GM21528 (cell line): ENCODE results near the gene FANCC.
"Not testable (repeated sequence)": the region's sequence is repeated elsewhere in the genome, so short reads cannot be mapped to it uniquely, and the experiment has no call there.

ENCODE experiments used
- ATAC-seq: cut with Tn5 transposase; IDR thresholded peaks from one replicate; pipeline ENCODE4 v1.9.1; 2021; ENCODE audit warnings: mild to moderate bottlenecking, moderate library complexity; ENCODE audit not compliant: unreplicated experiment, low FRiP score

Gene FANCC

DNA sequence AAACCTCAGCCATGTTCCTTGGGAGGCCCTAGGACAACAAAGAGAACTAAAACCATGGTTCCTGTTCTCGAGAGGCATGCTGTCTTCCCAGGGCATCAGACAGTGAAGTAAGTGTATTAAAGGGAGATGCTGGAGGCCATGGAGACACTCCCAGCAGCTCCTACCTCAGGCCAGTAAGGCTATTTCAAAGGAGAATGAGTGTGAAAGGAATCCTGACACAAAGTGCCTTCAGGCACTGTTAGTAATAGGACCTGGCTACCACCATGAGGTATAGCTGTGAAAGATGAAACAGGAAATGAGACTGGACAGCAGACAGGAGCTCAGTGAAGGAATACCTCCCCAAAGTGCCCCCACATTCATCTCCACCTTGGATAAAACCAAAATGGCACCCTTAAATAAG lies 71.0 kb downstream of the FANCC start:
- no peak for ATAC-seq

DNA sequence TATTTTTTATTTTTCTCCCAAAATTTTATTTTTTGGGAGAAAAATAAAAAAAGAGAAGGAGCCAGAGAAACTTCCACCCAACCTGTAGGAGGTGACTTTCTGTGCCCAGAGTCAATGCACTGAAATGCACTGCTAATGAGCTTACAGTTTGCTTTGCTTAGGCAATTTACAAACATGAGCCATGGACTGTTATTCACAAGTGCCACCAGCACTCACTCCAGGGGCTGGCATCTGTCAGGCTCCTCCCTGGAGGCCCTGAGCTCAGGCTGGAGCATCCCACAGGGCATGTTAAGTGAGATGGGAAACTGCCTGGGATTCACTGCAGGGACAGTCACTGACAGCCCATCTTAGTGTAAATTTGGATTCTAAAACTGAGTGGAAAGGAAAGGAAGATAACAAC lies 74.9 kb downstream of the FANCC start:
- no peak for ATAC-seq

DNA sequence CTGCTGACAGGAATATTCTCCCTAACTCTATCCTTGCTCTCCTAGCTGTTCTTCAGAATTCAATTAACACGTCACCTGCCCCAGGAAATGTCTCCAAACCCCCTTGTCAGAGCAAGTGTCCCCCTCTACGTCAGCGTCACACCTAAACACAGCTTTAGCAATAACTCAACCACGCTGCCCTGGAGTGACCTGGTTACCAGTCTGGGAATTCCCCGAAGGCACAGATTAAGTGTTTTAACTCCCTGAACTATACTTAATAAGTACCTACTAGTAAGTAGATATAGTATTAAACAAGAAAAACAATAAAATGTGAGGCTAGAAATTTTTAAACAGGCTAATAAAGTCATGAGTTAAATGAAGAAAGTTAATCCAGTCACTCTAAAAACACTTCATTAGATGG lies 78.4 kb downstream of the FANCC start:
- ATAC-seq = no peak

DNA sequence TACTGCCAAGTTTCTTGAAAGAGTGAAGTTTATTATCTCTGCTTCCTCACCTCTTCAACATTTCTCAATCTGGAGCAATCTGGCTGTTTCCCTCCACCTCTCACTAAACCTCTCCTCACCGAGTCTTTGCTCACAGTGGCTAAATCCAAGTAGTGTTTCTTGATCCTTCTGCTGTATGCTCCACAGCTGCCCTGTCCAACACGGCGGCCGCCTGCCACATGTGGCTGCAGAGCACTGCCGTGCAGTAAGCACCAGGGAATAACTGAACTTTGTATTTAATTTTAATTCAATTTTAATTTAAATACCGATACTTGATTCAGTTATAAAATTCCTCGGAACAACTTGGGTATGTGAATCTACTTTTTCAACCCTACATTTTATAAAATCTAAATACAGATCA lies 80.2 kb downstream of the FANCC start:
- no peak for ATAC-seq

DNA sequence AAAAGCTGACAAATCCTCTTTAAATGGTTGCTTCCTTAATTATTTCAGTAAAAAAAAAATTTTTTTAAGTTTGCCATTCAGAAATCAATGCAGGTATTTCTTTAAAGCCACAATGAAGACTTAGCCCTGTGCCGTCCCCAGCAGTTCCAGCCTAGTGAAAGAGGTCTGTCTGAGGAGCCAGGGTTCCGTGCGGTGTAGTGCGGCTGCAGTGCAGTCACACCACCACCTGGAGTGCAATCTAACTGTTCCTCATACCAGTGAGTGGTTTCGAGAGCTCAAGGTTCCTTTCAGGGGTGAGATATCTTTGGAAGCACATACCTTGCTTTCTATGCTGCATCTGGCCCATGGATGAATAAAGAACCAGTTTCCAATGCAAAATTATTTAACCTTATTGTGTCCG lies 87.5 kb downstream of the FANCC start:
- no peak for ATAC-seq

DNA sequence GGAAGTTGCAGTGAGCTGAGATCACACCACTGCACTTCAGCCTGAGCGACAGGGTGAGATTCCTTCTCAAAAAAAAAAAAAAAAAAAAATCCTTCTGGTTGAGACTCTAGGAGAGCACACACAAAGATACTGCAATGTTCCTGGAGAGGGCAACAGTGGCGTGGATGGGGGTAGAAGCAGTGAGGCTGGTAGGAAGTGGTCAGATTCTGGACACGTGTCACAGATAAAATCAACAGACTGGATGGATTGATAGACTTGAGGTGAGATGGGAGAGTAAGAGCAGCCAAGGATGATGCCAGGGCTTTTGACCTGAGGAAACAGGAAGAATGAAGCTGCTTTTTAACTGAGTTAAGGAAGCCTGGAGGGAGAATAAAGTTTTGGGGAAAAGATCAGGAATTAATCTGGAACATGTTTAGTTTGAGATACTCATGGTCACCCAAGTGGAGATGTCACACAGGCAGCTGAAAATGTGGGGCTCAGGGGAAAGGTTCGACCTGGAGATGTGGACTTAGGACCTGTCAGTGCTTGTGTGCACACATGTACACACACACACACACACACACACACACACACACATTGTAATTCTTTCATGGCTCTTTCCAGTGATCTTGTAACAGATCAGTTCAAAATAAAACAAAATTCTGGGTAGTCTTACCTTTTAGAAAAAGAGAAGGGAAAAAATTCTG lies 88.1 kb downstream of the FANCC start:
- no peak for ATAC-seq

DNA sequence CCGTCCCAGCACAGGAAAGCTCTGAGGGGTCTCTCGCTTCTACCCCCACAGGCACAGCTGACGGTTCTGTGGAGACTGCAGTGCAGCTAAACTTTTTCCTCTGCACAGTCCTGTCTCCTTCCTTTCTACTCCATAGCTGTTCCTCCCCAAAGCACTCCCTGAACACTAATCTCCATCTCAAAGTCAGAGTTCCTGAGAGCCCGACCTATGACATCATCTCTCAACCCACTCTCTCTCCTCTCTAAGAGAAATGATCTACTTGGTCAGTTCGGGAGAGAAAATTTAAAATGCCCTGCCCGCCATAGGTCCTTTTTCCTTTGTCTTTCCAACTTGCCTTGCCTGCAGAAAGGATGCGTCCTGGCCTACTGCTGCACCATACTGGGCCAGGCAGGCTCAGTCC lies 90.6 kb downstream of the FANCC start:
- no peak for ATAC-seq

DNA sequence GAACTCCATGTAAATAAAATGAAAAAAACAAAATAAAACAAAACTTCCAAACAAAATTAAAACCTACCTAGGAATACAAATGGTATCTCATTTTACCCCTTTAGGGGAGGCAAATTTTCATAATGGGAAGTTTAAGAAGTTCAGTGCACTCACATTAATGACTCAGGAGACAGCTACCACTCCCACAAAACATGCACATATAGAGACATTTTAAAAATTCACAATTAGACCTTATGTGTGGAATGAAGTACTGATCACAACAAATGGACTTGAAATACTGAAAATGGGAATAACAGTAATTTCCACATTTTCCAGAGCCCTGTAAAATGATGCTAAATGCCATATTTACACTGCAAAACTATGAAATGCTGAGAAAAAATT lies 91.8 kb downstream of the FANCC start:
- no peak for ATAC-seq

DNA sequence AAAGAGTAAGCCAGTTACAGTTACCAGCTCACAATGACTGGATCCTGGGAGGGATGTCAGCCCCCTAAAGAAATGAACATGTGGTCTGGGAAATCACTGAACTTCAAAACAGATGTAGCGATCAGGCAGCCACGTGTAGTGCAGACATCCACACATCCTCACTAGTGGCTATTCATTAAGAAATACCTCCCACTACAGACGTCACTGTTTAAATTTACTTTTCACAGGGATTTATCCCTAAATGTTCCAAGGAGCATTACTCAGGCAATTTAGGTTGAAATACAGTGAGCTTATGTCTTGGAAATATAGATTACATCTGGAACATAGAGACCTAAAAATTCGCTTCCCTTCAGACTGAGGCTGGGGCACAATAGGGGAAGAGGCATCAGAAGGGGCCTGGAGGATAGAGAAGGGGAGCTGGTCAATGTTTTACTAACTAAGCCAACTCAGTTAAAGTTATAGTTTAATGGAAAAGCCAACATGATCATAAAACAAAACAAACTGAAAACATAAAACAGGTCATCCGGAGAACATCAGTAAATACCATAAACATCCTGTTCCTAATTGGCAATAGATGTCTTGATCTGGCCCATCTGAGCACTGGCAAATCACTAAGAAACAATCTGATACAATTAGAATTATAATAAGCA lies 92.3 kb downstream of the FANCC start:
- no peak for ATAC-seq

DNA sequence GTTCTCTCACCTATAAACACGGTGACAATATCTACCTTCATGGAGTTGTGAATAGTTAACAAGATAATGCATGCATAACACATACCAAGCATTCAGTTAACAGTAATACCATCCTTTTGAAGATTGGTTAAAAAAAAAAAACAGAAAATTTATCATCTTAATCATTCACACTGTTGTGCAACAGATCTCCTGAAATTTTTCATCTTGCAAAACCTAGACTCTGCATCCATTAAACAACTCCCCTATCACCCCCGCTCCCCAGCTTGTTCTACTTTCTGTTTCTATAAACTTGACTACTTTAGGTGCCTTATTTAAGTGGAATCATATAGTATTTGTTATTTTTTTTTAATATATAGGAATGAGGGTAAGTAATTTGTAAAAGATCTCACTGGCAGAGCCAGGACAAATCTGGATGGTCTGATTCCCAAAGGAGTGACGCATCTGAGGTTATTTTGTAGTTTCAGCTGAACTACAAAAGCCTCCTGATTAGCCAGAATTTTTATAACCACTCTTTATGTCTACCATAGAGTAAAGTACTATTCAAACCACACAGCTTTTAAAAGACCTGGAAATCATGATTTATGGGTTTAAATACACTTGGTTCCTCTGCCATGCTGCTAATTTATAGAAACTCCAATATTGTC lies 93.0 kb downstream of the FANCC start:
- no peak for ATAC-seq

DNA sequence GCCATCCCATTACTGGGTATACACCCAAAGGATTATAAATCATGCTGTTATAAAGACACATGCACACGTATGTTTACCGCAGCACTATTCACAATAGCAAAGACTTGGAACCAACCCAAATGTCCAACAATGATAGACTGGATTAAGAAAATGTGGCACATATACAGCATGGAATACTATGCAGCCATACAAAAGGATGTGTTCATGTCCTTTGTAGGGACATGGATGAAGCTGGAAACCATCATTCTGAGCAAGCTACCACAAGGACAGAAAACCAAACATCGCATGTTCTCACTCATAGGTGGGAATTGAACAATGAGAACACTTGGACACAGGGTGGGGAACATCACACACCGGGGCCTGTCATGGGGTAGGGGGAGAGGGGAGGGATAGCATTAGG lies 97.2 kb downstream of the FANCC start:
- not testable (repeated sequence) for ATAC-seq

DNA sequence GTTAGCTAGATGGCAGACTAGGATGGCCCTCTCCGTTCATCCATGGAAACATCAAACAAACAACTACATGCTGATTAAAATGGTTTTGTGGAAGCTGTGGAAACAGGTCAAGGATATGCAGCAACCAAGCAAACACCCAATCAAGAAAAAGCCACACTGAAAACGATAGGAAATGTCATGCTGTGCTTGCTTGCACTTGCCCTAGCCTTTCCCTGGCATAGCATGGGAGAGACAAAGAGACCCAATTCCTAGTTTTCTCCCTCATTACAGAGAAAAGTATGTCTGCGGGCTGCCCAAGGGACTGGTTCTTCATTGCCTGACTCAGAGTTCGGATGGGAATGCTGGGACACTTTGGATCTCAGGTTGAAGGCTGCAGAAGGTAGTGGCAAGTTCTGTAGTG lies 98.7 kb downstream of the FANCC start:
- ATAC-seq = no peak

DNA sequence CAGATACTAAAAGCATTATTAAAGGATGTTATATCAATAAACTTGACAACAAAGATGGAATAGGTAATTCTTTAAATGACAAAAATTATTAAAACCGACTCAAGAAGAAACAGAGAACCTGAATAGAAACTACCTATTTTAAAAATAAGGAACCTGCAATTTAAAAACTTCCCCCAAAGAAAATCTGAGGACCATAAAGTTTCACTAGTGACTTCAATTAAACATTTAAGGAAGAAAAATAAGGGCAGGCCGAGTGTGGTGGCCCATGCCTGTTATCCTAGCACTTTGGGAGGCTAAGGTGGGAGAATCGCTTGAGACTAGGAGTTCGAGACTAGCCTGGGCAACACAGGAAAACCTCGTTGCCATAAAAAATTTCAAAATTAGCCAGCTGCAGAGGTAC lies 99.6 kb downstream of the FANCC start:
- ATAC-seq = no peak

DNA sequence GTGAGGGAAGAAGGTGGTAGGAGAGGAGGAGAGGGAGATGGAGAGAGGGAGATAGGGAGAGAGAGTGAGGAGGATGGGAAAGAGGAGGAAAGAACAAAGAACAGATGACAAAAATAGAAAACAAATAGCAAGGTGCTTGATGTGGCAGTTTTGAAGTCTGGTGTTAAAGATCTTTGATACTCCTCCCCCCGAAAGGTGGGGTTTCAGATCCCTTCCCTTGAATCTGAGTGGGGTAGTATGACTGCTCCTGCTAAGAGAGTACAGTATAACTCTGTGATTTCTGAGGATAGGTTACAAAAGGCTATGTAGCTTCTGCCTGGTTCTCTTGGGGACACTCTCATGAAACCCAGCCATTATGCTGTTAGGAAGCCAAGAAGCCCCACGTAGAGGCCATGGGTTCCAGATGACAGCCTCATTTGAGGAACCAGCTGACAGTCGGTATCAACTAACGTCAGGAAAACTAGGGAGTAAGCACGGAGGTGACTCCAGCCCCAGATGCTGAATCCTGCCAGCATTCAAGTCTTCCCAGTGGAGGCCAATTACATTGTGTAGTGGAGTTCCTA lies 102.1 kb downstream of the FANCC start:
- no peak for ATAC-seq

DNA sequence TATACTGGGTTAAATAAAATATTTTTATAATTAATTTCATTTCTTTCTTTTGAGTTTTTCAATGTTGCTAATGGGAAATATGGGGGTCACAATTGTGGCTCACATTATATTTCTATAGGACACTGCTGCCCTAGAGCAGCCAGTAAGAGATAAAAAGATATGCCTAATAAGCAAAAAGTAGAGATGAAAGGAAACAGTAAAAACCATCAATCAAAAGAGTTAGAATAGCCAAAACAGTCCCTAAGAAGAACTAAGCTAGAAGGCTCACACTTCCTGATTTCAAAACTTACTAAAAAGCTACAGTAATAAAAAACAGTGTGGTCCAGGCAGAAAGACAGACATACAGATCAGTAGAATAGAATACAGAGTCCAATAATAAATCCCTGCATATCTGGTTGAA lies 104.4 kb downstream of the FANCC start:
- ATAC-seq = no peak

DNA sequence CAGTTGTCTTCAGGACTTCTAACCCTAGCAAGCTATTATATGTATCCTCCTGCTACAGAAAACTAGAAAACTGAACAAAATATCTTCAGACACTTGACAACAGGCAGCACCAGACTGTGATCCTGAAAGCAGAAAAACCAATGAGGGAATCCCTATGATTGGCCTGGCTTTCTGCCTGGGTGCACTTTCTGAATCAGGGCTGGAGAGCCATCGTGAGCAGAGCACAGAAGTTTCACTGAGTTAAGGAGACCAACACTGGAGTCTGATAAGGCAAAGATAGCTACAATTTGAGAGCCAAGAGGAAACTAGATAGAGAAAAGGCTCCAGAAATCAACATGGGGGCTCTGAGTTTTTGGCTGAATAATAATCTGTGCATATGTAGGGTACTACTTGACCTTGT lies 106.5 kb downstream of the FANCC start:
- no peak for ATAC-seq

DNA sequence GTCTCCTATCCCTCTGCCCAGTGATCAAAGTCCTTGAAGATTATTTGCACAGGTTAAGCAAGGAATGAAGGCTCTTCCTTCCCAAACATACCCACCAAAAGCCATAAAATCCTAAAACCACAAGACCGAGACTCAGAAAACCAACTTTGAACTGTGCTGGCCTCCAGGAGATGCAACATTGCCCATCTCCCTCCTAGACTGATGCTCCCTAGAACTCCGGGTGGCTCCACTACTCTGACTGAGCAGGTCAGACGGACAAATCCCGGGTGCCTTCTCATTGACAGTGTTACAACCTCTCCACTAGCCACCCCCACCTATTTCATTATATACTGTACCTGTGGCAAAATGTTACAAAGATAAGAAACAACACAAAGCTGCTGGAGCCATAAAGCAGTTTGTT lies 110.1 kb downstream of the FANCC start:
- ATAC-seq = no peak

DNA sequence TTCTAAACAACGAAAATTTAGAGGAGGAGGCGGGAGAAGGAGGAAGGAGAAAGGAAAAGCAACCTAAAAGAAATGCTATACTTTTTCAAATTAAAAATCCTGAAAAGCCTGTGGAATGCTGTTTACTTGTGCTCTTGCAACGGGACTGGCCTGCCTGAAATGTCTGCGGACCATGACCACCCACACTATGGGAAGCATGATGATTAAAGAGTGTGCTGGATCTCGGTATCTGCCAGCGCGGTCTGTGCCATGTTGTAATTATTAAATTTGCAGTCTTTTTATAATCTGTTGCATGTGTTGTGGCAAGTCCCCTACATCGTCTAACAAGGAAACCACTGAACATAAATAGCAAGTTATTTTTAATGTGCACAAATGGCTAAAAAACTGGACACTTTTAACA lies 111.4 kb downstream of the FANCC start:
- no peak for ATAC-seq

DNA sequence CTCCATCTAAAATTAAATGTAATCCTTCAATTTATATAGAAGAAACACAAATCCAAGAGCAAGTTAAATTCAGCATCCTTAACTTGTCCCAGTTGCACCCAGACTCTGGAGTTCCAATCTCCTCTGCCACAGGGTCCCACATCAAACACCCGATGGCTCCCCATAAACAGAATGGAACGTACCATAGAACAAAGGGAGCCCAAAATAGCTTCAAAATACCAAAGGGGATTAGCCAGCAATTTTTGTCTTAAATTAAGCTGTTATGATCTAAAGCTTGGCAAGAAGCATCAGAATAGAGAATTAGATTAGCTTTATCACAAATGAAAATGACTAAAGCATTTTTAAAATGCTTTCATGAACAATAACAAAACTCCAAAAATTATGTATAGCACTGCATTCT lies 112.8 kb downstream of the FANCC start:
- no peak for ATAC-seq

DNA sequence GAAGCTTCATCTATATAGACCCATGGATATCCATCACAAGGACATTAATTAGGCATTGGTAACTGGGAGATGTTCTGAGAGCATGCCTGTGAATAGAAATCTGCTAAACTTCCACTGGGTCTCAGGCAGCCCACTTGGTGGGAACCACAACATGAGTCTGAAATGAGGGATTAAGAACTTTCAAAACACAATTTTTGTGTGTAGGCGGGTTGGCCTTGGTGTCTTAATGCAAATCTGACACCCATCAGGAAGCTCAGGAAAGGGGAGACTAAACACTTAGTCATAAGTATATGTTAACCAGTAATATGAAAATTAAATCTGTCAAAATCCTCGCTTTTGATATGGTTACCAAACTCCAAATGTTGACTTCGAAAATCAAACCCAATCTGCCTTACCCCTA lies 113.2 kb downstream of the FANCC start:
- no peak for ATAC-seq

DNA sequence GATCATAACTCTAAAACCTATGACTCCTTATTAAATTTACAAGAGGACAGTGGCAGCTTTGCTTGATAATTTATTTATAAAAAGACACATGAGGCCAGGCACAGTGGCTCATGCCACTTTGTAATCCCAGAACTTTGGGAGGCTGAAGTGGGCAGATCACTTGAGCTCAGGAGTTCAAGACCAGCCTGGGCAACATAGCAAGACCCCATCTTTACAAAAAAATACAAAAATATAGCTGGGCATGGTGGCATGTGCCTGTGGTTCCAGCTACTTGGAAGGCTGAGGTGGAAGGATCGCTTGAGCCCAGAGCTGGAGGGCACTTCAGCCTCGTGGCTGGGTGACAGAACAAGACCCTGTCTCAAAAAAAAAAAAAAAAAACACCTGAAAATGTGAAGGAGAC lies 114.5 kb downstream of the FANCC start:
- ATAC-seq = not testable (repeated sequence)
